ENCODE measurements around the gene HES2. TPM values are rescaled to one million over a fixed set of nuclear protein-coding genes. Genes with fewer than 3 reads are reported as not detected.

The HES2 gene
- total and polyA plus RNA-seq, 2 experiments from 2014 or later, result 1.6 to 2.1 TPM

DNA sequence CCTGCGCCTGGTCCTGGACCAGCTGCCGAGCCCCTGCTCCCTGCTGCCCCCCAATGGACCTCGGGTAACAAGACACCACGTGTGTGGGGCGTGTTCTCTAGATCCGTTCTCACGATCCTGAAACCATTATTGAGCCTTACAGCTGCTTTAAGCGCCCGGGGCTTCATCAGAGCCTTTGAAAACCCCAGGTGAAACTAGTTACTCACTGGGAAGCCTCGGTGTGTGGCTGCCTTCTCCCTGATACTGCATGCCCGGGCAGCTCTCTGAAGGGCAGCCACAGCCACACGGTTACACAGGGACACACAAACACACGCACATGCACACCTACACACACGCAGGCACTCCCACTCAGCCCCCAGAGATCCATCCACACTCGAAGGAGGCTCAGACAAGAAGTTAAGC, 5.3 kb downstream of the HES2 start:
- peak overlapping the region; percentile 66 for H3K4me2 ChIP-seq
- H3K36me3 ChIP-seq (ENCODE audit: insufficient read depth), result no peaks in the 10 kb centered on the region
- peak overlapping the region; percentile 33; the same call in 1 of the 2 replicates for H2AFZ ChIP-seq
- DNase-seq (ENCODE audit: low spot score) (peak; percentile 96), ATAC-seq (peak; percentile 76)
- H3K4me1 ChIP-seq (ENCODE audit: insufficient read depth), result peaks cover 11% of the 10 kb centered on the region
- peaks cover 64% of the 10 kb centered on the region for H3K27me3 ChIP-seq (ENCODE audit: insufficient read depth)
- Mint-ChIP-seq H3K4me3 (peak overlapping the region; percentile 38; the same call in 1 of the 3 replicates), H3K9me3 (no peaks in the 10 kb centered on the region; the same call in 2 of the 3 replicates), H3K27ac (peak overlapping the region; percentile 72), H3K27me3 (ENCODE audit: insufficient read depth, low read depth, poor library complexity) (peaks cover 56% of the 10 kb centered on the region), H3K36me3 (ENCODE audit: low read depth) (no peaks in the 10 kb centered on the region), H3K4me1 (peaks cover 9% of the 10 kb centered on the region)
- peak; percentile 29; the same call in 1 of the 2 replicates for TF ChIP-seq CREB1 (CRISPR knock-in tag; IDR thresholded peaks at IDR 0.05; ENCODE audit: low read depth)
- TF ChIP-seq, protein P1, sequence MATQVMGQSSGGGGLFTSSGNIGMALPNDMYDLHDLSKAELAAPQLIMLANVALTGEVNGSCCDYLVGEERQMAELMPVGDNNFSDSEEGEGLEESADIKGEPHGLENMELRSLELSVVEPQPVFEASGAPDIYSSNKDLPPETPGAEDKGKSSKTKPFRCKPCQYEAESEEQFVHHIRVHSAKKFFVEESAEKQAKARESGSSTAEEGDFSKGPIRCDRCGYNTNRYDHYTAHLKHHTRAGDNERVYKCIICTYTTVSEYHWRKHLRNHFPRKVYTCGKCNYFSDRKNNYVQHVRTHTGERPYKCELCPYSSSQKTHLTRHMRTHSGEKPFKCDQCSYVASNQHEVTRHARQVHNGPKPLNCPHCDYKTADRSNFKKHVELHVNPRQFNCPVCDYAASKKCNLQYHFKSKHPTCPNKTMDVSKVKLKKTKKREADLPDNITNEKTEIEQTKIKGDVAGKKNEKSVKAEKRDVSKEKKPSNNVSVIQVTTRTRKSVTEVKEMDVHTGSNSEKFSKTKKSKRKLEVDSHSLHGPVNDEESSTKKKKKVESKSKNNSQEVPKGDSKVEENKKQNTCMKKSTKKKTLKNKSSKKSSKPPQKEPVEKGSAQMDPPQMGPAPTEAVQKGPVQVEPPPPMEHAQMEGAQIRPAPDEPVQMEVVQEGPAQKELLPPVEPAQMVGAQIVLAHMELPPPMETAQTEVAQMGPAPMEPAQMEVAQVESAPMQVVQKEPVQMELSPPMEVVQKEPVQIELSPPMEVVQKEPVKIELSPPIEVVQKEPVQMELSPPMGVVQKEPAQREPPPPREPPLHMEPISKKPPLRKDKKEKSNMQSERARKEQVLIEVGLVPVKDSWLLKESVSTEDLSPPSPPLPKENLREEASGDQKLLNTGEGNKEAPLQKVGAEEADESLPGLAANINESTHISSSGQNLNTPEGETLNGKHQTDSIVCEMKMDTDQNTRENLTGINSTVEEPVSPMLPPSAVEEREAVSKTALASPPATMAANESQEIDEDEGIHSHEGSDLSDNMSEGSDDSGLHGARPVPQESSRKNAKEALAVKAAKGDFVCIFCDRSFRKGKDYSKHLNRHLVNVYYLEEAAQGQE (IDR thresholded peaks at IDR 0.05; ENCODE audit: unreplicated experiment), result no peak
- TF ChIP-seq ZNF331 (CRISPR knock-in tag; IDR thresholded peaks at IDR 0.05; ENCODE audit: low read depth), result no peak
- TF ChIP-seq, protein P2, sequence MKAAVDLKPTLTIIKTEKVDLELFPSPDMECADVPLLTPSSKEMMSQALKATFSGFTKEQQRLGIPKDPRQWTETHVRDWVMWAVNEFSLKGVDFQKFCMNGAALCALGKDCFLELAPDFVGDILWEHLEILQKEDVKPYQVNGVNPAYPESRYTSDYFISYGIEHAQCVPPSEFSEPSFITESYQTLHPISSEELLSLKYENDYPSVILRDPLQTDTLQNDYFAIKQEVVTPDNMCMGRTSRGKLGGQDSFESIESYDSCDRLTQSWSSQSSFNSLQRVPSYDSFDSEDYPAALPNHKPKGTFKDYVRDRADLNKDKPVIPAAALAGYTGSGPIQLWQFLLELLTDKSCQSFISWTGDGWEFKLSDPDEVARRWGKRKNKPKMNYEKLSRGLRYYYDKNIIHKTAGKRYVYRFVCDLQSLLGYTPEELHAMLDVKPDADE (IDR thresholded peaks at IDR 0.05), result no peak
- no peak for TF ChIP-seq EZH2 (IDR thresholded peaks at IDR 0.05; ENCODE audit: low read depth, unreplicated experiment)
- TF ChIP-seq ZNF114 (CRISPR knock-in tag; IDR thresholded peaks at IDR 0.05), result no peak
- TF ChIP-seq, protein P3, sequence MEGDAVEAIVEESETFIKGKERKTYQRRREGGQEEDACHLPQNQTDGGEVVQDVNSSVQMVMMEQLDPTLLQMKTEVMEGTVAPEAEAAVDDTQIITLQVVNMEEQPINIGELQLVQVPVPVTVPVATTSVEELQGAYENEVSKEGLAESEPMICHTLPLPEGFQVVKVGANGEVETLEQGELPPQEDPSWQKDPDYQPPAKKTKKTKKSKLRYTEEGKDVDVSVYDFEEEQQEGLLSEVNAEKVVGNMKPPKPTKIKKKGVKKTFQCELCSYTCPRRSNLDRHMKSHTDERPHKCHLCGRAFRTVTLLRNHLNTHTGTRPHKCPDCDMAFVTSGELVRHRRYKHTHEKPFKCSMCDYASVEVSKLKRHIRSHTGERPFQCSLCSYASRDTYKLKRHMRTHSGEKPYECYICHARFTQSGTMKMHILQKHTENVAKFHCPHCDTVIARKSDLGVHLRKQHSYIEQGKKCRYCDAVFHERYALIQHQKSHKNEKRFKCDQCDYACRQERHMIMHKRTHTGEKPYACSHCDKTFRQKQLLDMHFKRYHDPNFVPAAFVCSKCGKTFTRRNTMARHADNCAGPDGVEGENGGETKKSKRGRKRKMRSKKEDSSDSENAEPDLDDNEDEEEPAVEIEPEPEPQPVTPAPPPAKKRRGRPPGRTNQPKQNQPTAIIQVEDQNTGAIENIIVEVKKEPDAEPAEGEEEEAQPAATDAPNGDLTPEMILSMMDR (conservative IDR thresholded peaks at IDR 0.05; ENCODE audit: low read depth in 2 of 2), result peak; percentile 75 to 83
- no peak for TF ChIP-seq JUNB (IDR thresholded peaks at IDR 0.05; ENCODE audit: unreplicated experiment)
- TF ChIP-seq, protein P4, sequence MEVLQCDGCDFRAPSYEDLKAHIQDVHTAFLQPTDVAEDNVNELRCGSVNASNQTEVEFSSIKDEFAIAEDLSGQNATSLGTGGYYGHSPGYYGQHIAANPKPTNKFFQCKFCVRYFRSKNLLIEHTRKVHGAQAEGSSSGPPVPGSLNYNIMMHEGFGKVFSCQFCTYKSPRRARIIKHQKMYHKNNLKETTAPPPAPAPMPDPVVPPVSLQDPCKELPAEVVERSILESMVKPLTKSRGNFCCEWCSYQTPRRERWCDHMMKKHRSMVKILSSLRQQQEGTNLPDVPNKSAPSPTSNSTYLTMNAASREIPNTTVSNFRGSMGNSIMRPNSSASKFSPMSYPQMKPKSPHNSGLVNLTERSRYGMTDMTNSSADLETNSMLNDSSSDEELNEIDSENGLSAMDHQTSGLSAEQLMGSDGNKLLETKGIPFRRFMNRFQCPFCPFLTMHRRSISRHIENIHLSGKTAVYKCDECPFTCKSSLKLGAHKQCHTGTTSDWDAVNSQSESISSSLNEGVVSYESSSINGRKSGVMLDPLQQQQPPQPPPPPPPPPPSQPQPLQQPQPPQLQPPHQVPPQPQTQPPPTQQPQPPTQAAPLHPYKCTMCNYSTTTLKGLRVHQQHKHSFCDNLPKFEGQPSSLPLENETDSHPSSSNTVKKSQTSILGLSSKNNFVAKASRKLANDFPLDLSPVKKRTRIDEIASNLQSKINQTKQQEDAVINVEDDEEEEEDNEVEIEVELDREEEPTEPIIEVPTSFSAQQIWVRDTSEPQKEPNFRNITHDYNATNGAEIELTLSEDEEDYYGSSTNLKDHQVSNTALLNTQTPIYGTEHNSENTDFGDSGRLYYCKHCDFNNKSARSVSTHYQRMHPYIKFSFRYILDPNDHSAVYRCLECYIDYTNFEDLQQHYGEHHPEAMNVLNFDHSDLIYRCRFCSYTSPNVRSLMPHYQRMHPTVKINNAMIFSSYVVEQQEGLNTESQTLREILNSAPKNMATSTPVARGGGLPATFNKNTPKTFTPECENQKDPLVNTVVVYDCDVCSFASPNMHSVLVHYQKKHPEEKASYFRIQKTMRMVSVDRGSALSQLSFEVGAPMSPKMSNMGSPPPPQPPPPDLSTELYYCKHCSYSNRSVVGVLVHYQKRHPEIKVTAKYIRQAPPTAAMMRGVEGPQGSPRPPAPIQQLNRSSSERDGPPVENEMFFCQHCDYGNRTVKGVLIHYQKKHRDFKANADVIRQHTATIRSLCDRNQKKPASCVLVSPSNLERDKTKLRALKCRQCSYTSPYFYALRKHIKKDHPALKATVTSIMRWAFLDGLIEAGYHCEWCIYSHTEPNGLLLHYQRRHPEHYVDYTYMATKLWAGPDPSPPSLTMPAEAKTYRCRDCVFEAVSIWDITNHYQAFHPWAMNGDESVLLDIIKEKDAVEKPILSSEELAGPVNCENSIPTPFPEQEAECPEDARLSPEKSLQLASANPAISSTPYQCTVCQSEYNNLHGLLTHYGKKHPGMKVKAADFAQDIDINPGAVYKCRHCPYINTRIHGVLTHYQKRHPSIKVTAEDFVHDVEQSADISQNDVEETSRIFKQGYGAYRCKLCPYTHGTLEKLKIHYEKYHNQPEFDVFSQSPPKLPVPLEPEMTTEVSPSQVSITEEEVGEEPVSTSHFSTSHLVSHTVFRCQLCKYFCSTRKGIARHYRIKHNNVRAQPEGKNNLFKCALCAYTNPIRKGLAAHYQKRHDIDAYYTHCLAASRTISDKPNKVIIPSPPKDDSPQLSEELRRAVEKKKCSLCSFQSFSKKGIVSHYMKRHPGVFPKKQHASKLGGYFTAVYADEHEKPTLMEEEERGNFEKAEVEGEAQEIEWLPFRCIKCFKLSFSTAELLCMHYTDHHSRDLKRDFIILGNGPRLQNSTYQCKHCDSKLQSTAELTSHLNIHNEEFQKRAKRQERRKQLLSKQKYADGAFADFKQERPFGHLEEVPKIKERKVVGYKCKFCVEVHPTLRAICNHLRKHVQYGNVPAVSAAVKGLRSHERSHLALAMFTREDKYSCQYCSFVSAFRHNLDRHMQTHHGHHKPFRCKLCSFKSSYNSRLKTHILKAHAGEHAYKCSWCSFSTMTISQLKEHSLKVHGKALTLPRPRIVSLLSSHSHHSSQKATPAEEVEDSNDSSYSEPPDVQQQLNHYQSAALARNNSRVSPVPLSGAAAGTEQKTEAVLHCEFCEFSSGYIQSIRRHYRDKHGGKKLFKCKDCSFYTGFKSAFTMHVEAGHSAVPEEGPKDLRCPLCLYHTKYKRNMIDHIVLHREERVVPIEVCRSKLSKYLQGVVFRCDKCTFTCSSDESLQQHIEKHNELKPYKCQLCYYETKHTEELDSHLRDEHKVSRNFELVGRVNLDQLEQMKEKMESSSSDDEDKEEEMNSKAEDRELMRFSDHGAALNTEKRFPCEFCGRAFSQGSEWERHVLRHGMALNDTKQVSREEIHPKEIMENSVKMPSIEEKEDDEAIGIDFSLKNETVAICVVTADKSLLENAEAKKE (CRISPR knock-in tag; IDR thresholded peaks at IDR 0.05), result no peak
- no peak for TF ChIP-seq EZH2phosphoT487 (IDR thresholded peaks at IDR 0.05; ENCODE audit: unreplicated experiment)
- no peak for TF ChIP-seq NANOG (IDR thresholded peaks at IDR 0.05; ENCODE audit: borderline replicate concordance)
- TF ChIP-seq STAT1 (IDR thresholded peaks at IDR 0.05; ENCODE audit: unreplicated experiment), result no peak
- TF ChIP-seq POLR2AphosphoS5 (IDR thresholded peaks at IDR 0.05; ENCODE audit: low read depth), result no peak
- 0 out of 2 replicates have a peak, but pooled peaks cover 6% of the 10 kb centered on the region for H3F3A ChIP-seq (replicated peaks; ENCODE audit: low read depth)
- H3K27ac ChIP-seq (ENCODE audit: low read depth), result peak overlapping the region; percentile 67; the same call in 1 of the 2 replicates
- peaks cover 8% of the 10 kb centered on the region; the same call in 1 of the 2 replicates for H4K20me1 ChIP-seq (replicated peaks; ENCODE audit: insufficient read depth)
- no peaks in the 10 kb centered on the region for H3K9me2 ChIP-seq (ENCODE audit: insufficient read depth)
- H3K4me3 ChIP-seq, result 0 out of 2 replicates have a peak overlapping the region, but pooled peaks have one; percentile 21
- H3K79me2 ChIP-seq (replicated peaks; ENCODE audit: insufficient read depth), result no peaks in the 10 kb centered on the region
